ENCODE results near the gene POMGNT2. TPM values are rescaled to one million over a fixed set of nuclear protein-coding genes. Genes with fewer than 3 reads are reported as not detected.
"Not testable (repeated sequence)": the region's sequence is repeated elsewhere in the genome, so short reads cannot be mapped to it uniquely, and the experiment has no call there.

The POMGNT2 gene
- total RNA-seq, 2 donors from 2014 or later: 16.7 to 19.2 TPM

GRCh38 chr3:43080726-43081568 lies 24.9 kb downstream of the POMGNT2 start:
- DNase-seq: no peak
- intact Hi-C loops (cut with DNase I): no loop called here

GRCh38 chr3:43079536-43080332 lies 26.1 kb downstream of the POMGNT2 start:
- DNase-seq: no peak
- no peak for ATAC-seq
- intact Hi-C loops (cut with DNase I): no loop called here

More at GRCh38 chr3:43080726-43081568, 24.9 kb downstream of the POMGNT2 start:
- no peak for ATAC-seq

GRCh38 chr3:43077707-43078106 lies 28.2 kb downstream of the POMGNT2 start:
- DNase-seq: no peak
- intact Hi-C loops (cut with DNase I): no loop called here
- ATAC-seq: no peak

- intact Hi-C loops (cut with DNase I): no loop called here
- ATAC-seq (no peak), DNase-seq (no peak)
Observed at GRCh38 chr3:43077261-43077660, 28.6 kb downstream of the POMGNT2 start.

GRCh38 chr3:43076857-43077256 lies 29.0 kb downstream of the POMGNT2 start:
- intact Hi-C loops (cut with DNase I): no loop called here
- DNase-seq (no peak), ATAC-seq (no peak)

- ATAC-seq: no peak
- no peak for DNase-seq
- intact Hi-C loops (cut with DNase I): no loop called here
Observed at GRCh38 chr3:43075904-43076661, 29.8 kb downstream of the POMGNT2 start.

- ATAC-seq (no peak), DNase-seq (no peak)
- intact Hi-C loops (cut with DNase I): no loop called here
Observed at GRCh38 chr3:43074901-43075689, 30.8 kb downstream of the POMGNT2 start.

GRCh38 chr3:43074482-43074881 lies 31.4 kb downstream of the POMGNT2 start:
- intact Hi-C loops (cut with DNase I): no loop called here
- ATAC-seq (no peak), DNase-seq (no peak)

- ATAC-seq (no peak), DNase-seq (no peak)
- intact Hi-C loops (cut with DNase I): no loop called here
Observed at GRCh38 chr3:43073836-43074220, 32.1 kb downstream of the POMGNT2 start.

GRCh38 chr3:43073116-43073835 lies 32.6 kb downstream of the POMGNT2 start:
- no peak for DNase-seq
- ATAC-seq: no peak
- intact Hi-C loops (cut with DNase I): no loop called here

GRCh38 chr3:43072361-43072760 lies 33.5 kb downstream of the POMGNT2 start:
- intact Hi-C loops (cut with DNase I): no loop called here
- DNase-seq: no peak
- ATAC-seq: no peak

- intact Hi-C loops (cut with DNase I): no loop called here
- ATAC-seq (no peak), DNase-seq (no peak)
Observed at GRCh38 chr3:43071313-43071893, 34.5 kb downstream of the POMGNT2 start.

GRCh38 chr3:43070670-43071069 lies 35.2 kb downstream of the POMGNT2 start:
- ATAC-seq: not testable (repeated sequence)

GRCh38 chr3:43063114-43063513 lies 42.8 kb downstream of the POMGNT2 start:
- DNase-seq (no peak), ATAC-seq (peak in 1 of 2 donors; percentile 34)
- intact Hi-C loops (cut with DNase I): no loop called here

More at GRCh38 chr3:43070670-43071069, 35.2 kb downstream of the POMGNT2 start:
- DNase-seq; intact Hi-C loops (cut with DNase I): not testable (repeated sequence)

- ATAC-seq (peak; percentile 15 to 83), DNase-seq (no peak)
- intact Hi-C loops (cut with DNase I): no loop called here
Observed at GRCh38 chr3:43062564-43063040, 43.3 kb downstream of the POMGNT2 start.

GRCh38 chr3:43062040-43062563 lies 43.8 kb downstream of the POMGNT2 start:
- DNase-seq (no peak), ATAC-seq (no peak)
- intact Hi-C loops (cut with DNase I): no loop called here

GRCh38 chr3:43061101-43061895 lies 44.6 kb downstream of the POMGNT2 start:
- ATAC-seq: peak in 1 of 2 donors; percentile 57
- intact Hi-C loops (cut with DNase I): no loop called here
- no peak for DNase-seq
